ENCODE measurements around the gene TRDN.

DNA sequence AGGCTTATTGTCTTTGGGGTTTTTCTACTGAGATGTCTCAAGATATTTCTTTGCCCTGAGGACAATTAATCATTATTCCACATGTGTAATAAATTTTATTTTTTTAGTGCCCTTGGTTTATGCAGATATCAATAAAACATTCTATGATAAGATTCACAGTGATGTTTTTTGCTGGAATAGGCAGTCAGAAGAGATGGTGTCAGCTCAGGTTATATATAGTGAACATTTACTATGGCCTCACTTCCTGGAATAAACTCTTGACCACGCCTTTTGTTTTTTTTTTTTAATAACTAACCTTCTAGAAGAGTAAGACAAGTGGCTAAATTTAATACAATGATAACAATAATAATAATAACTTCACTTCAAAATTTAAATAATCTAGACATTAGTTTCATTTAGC lies 209.7 kb downstream of the TRDN start:
- TF ChIP-seq, protein P1, sequence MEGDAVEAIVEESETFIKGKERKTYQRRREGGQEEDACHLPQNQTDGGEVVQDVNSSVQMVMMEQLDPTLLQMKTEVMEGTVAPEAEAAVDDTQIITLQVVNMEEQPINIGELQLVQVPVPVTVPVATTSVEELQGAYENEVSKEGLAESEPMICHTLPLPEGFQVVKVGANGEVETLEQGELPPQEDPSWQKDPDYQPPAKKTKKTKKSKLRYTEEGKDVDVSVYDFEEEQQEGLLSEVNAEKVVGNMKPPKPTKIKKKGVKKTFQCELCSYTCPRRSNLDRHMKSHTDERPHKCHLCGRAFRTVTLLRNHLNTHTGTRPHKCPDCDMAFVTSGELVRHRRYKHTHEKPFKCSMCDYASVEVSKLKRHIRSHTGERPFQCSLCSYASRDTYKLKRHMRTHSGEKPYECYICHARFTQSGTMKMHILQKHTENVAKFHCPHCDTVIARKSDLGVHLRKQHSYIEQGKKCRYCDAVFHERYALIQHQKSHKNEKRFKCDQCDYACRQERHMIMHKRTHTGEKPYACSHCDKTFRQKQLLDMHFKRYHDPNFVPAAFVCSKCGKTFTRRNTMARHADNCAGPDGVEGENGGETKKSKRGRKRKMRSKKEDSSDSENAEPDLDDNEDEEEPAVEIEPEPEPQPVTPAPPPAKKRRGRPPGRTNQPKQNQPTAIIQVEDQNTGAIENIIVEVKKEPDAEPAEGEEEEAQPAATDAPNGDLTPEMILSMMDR (IDR thresholded peaks at IDR 0.05; ENCODE audit: borderline replicate concordance, extremely low read depth, low read length, poor library complexity, severe bottlenecking), result no peak
- no peak for TF ChIP-seq EZH2 (IDR thresholded peaks at IDR 0.05; ENCODE audit: borderline replicate concordance, low read depth, low read length, severe bottlenecking)
